Prostate gland (tissue), 2 donors: ENCODE results near the gene SMOC1. TPM values are rescaled to one million over a fixed set of nuclear protein-coding genes. Genes with fewer than 3 reads are reported as not detected.

ENCODE experiments used
- DNase-seq: peaks from one replicate; pipeline ENCODE4 v3.0.0-alpha.2; 2019; ENCODE audit warnings: low spot score
- H3K27ac ChIP-seq, 2 donors: fragments of 200-600 bp; sonication (generic); 2 replicates each; pipeline ENCODE4 v1.5.1; 2017 to 2019
- H3K27me3 ChIP-seq: fragments of 200-600 bp; sonication (generic); replicated peaks from 2 replicates; pipeline ENCODE4 v1.5.1; 2019; ENCODE audit not compliant: insufficient read depth
- H3K36me3 ChIP-seq, 2 donors: fragments of 200-600 bp; sonication (generic); 1 replicate in 1 of 2; 2 replicates in 1 of 2; pipeline versions ENCODE4 v1.5.1 to v1.8.1; 2017 to 2019
- H3K4me1 ChIP-seq: fragments of 200-600 bp; sonication (generic); replicated peaks from 2 replicates; pipeline ENCODE4 v1.5.1; 2019
- H3K4me3 ChIP-seq, 2 donors: fragments of 200-600 bp; sonication (generic); 2 replicates each; pipeline ENCODE4 v1.5.1; 2017 to 2019
- H3K9me3 ChIP-seq: fragments of 200-600 bp; sonication (generic); 2 replicates; pipeline ENCODE4 v1.5.1; 2017
- CTCF ChIP-seq, 4 experiments: fragments of 200-600 bp in 2 of 4; fragments of 450-650 bp in 2 of 4; sonication (generic) in 2 of 4; IDR thresholded peaks; 1 replicate in 3 of 4; 2 replicates in 1 of 4; pipeline ENCODE4 v1.5.1; 2016 to 2019; ENCODE audit warnings: antibody characterized with exemption in 4 of 4, mild to moderate bottlenecking in 2 of 4, moderate library complexity in 2 of 4
- POLR2A ChIP-seq: fragments of 450-650 bp; IDR thresholded peaks from one replicate; pipeline ENCODE4 v1.6.1; 2016; ENCODE audit warnings: antibody characterized with exemption, mild to moderate bottlenecking
- POLR2AphosphoS5 ChIP-seq: sonication (generic); formaldehyde crosslinking; IDR thresholded peaks from one replicate; pipeline ENCODE4 v1.6.1; 2017; ENCODE audit warnings: antibody characterized with exemption
- WGBS: methylation state at CpG from one replicate; pipeline ENCODE4 v1.1.5; 2018; 5-methylcytosine and 5-hydroxymethylcytosine counted together
- intact Hi-C: fragments of 100-400 bp; cut with DNase I; formaldehyde crosslinking; loops from one replicate; pipeline ENCODE4 v1.14.2; 2022
- total RNA-seq, 2 donors: library from RNA; depleted of rRNA; stranded (reverse); fragments of >200 nt; gene quantifications; one replicate each; pipeline ENCODE4 v1.1.0, GENCODE V29; 2016

Gene SMOC1
- total RNA-seq, 2 donors from 2014 or later: 3.7 to 187 TPM

GRCh38 chr14:69848903-69849391 lies 30.3 kb upstream of the SMOC1 start:
- no peak for TF ChIP-seq POLR2AphosphoS5
- TF ChIP-seq CTCF (IDR thresholded peaks at IDR 0.05): no peak
- no peak for TF ChIP-seq POLR2A
- no peaks in the 10 kb centered on the region for H3K27me3 ChIP-seq
- DNase-seq: no peak
- H3K4me3 ChIP-seq: no peak overlapping the region
- WGBS: 58% methylated on average over 6 of the region's 6 CpGs
- H3K36me3 ChIP-seq: no peaks in the 10 kb centered on the region
- no peak overlapping the region for H3K27ac ChIP-seq
- H3K9me3 ChIP-seq: no peaks in the 10 kb centered on the region
- intact Hi-C loops: no loop called here
- no peaks in the 10 kb centered on the region for H3K4me1 ChIP-seq

- Histone ChIP-seq H3K4me1 (no peaks in the 10 kb centered on the region), H3K4me3 (no peak overlapping the region), H3K27ac (no peak overlapping the region), H3K27me3 (no peaks in the 10 kb centered on the region), H3K36me3 (no peaks in the 10 kb centered on the region), H3K9me3 (no peaks in the 10 kb centered on the region)
- WGBS: 95% methylated on average over 35 of the region's 35 CpGs
- TF ChIP-seq CTCF (IDR thresholded peaks at IDR 0.05) (no peak), POLR2AphosphoS5 (no peak), POLR2A (no peak)
- no peak for DNase-seq
- intact Hi-C loops: no loop called here
Observed at GRCh38 chr14:69850086-69850735, 29.0 kb upstream of the SMOC1 start.

GRCh38 chr14:69850736-69851112 lies 28.5 kb upstream of the SMOC1 start:
- Histone ChIP-seq H3K36me3 (no peaks in the 10 kb centered on the region), H3K9me3 (no peaks in the 10 kb centered on the region), H3K27me3 (no peaks in the 10 kb centered on the region), H3K4me3 (no peak overlapping the region), H3K4me1 (no peaks in the 10 kb centered on the region), H3K27ac (no peak overlapping the region)
- no peak for TF ChIP-seq POLR2AphosphoS5
- no peak for TF ChIP-seq POLR2A
- no peak for TF ChIP-seq CTCF (IDR thresholded peaks at IDR 0.05)
- intact Hi-C loops: no loop called here
- 67% methylated on average over 2 of the region's 2 CpGs for WGBS
- no peak for DNase-seq

- no peak overlapping the region for H3K27ac ChIP-seq
- TF ChIP-seq POLR2AphosphoS5 (no peak), CTCF (IDR thresholded peaks at IDR 0.05) (no peak), POLR2A (no peak)
- no peaks in the 10 kb centered on the region for H3K27me3 ChIP-seq
- intact Hi-C loops: no loop called here
- no peak overlapping the region for H3K4me3 ChIP-seq
- WGBS: 75% methylated on average over 7 of the region's 7 CpGs
- no peak for DNase-seq
- H3K9me3 ChIP-seq: no peaks in the 10 kb centered on the region
- no peaks in the 10 kb centered on the region for H3K4me1 ChIP-seq
- H3K36me3 ChIP-seq: no peaks in the 10 kb centered on the region
Observed at GRCh38 chr14:69852531-69853321, 26.5 kb upstream of the SMOC1 start.
